Stomach (tissue), 4 donors: ENCODE measurements around the gene LILRB3.

Source experiments
- CTCF ChIP-seq, 7 experiments: fragments of 450-650 bp in 4 of 7; fragments of 200-600 bp in 3 of 7; sonication (generic) in 3 of 7; IDR thresholded peaks; one replicate each; pipeline ENCODE4 v1.5.1; 2016 to 2019; ENCODE audit warnings: antibody characterized with exemption in 7 of 7, control low read depth in 2 of 7, mild to moderate bottlenecking in 1 of 7
- EP300 ChIP-seq: sonication (generic); formaldehyde crosslinking; IDR thresholded peaks from one replicate; pipeline ENCODE4 v1.6.1; 2017; ENCODE audit warnings: antibody characterized with exemption
- POLR2A ChIP-seq, 4 donors: fragments of 450-650 bp; IDR thresholded peaks; one replicate each; pipeline ENCODE4 v1.6.1; 2016; ENCODE audit warnings: antibody characterized with exemption in 4 of 4, control low read depth in 2 of 4, mild to moderate bottlenecking in 1 of 4, moderate library complexity in 1 of 4
- POLR2AphosphoS5 ChIP-seq, 3 donors: sonication (generic); formaldehyde crosslinking; IDR thresholded peaks; one replicate each; pipeline ENCODE4 v1.6.1; 2016; ENCODE audit warnings: antibody characterized with exemption in 3 of 3

GRCh38 chr19:54206831-54207177, 16.0 kb downstream of the LILRB3 start:
- TF ChIP-seq CTCF (IDR thresholded peaks at IDR 0.05) (no peak), POLR2A (IDR thresholded peaks at IDR 0.05) (no peak), POLR2AphosphoS5 (IDR thresholded peaks at IDR 0.05) (no peak), EP300 (no peak)
